Mesendoderm (in vitro differentiated cells): Measurements from ENCODE around the gene TRAPPC10.

Experiments
- DNase-seq: peaks from one replicate; pipeline ENCODE4 v3.0.0; 2013
- H2AK5ac ChIP-seq: 2 replicates; pipeline ENCODE4 v1.6.1; 2013; ENCODE audit warnings: low read length, inconsistent platforms
- H2BK120ac ChIP-seq: 2 replicates; pipeline ENCODE4 v1.6.1; 2013; ENCODE audit warnings: low read depth, mild to moderate bottlenecking, low read length, moderate library complexity, mixed read lengths
- H2BK15ac ChIP-seq: replicated peaks from 2 replicates; pipeline ENCODE4 v1.6.1; 2013; ENCODE audit warnings: low read depth, mild to moderate bottlenecking, moderate library complexity
- H2BK5ac ChIP-seq: 2 replicates; pipeline ENCODE4 v1.6.1; 2013; ENCODE audit warnings: low read length, inconsistent platforms
- H3K18ac ChIP-seq: 2 replicates; pipeline ENCODE4 v1.6.1; 2013; ENCODE audit warnings: mild to moderate bottlenecking, low read length, mixed read lengths
- H3K23ac ChIP-seq: one replicate; pipeline ENCODE4 v1.6.1; 2013; ENCODE audit warnings: low read length
- H3K27ac ChIP-seq: 2 replicates; pipeline ENCODE4 v1.5.1; 2013; ENCODE audit warnings: low read depth, mild to moderate bottlenecking, inconsistent platforms, low read length, moderate library complexity
- H3K27me3 ChIP-seq: 2 replicates; pipeline ENCODE4 v1.6.1; 2013; ENCODE audit warnings: low read length, control low read depth, mild to moderate bottlenecking, inconsistent platforms; ENCODE audit not compliant: insufficient read depth, poor library complexity
- H3K36me3 ChIP-seq: 2 replicates; pipeline ENCODE4 v1.6.1; 2013; ENCODE audit warnings: low read length, inconsistent platforms; ENCODE audit not compliant: control insufficient read depth, insufficient read depth
- H3K4ac ChIP-seq: one replicate; pipeline ENCODE4 v1.6.1; 2013; ENCODE audit warnings: low read depth, mild to moderate bottlenecking, low read length, moderate library complexity
- H3K4me1 ChIP-seq: 2 replicates; pipeline ENCODE4 v1.6.1; 2013; ENCODE audit warnings: low read depth, low read length, inconsistent platforms; ENCODE audit not compliant: control insufficient read depth
- H3K4me2 ChIP-seq: 2 replicates; pipeline ENCODE4 v1.6.1; 2013; ENCODE audit warnings: low read length
- H3K4me3 ChIP-seq: 2 replicates; pipeline ENCODE4 v1.5.1; 2013; ENCODE audit warnings: mild to moderate bottlenecking, low read length
- H3K56ac ChIP-seq: one replicate; pipeline ENCODE4 v1.6.1; 2013; ENCODE audit warnings: low read length
- H3K79me1 ChIP-seq: 2 replicates; pipeline ENCODE4 v1.6.1; 2013; ENCODE audit warnings: low read length, inconsistent platforms
- H3K79me2 ChIP-seq: 2 replicates; pipeline ENCODE4 v1.6.1; 2013; ENCODE audit warnings: mild to moderate bottlenecking, low read length; ENCODE audit not compliant: control insufficient read depth, insufficient read depth
- H3K9ac ChIP-seq: 2 replicates; pipeline ENCODE4 v1.6.1; 2013; ENCODE audit warnings: low read length, inconsistent platforms
- H4K5ac ChIP-seq: one replicate; pipeline ENCODE4 v1.6.1; 2013; ENCODE audit warnings: low read length
- H4K8ac ChIP-seq: one replicate; pipeline ENCODE4 v1.6.1; 2013; ENCODE audit warnings: low read depth, mild to moderate bottlenecking, control low read depth, low read length, moderate library complexity
- WGBS: extraction: QIAGEN DNeasy Blood & Tissue Kit; methylation state at CpG from one replicate; pipeline ENCODE4 v1.1.7; 2013; ENCODE audit warnings: low lambda C conversion rate, missing lambda C conversion rate; ENCODE audit not compliant: insufficient coverage; ENCODE audit errors: extremely low coverage; 5-methylcytosine and 5-hydroxymethylcytosine counted together

The TRAPPC10 gene

GRCh38 chr21:44035244-44035643, 23.1 kb downstream of the TRAPPC10 start:
- Histone ChIP-seq H2BK15ac (no peak overlapping the region), H3K9ac (no peak overlapping the region), H3K36me3 (peaks cover 7% of the 10 kb centered on the region), H3K56ac (no peak overlapping the region), H3K79me2 (peaks cover 11% of the 10 kb centered on the region), H2AK5ac (no peak overlapping the region), H2BK5ac (no peak overlapping the region), H4K5ac (no peak overlapping the region), H2BK120ac (no peak overlapping the region), H3K27me3 (no peaks in the 10 kb centered on the region), H4K8ac (no peak overlapping the region), H3K4me2 (no peak overlapping the region), H3K4ac (no peak overlapping the region), H3K4me1 (no peaks in the 10 kb centered on the region), H3K23ac (no peak overlapping the region), H3K4me3 (no peak overlapping the region), H3K18ac (no peak overlapping the region), H3K79me1 (peaks cover 12% of the 10 kb centered on the region), H3K27ac (no peak overlapping the region)
- no CpG with 5 or more reads among the region's 4 CpGs for WGBS
- DNase-seq: no peak

- H3K9ac ChIP-seq: no peak overlapping the region
- no peak overlapping the region for H4K8ac ChIP-seq
- H3K23ac ChIP-seq: no peak overlapping the region
- H3K79me1 ChIP-seq: peaks cover 1% of the 10 kb centered on the region
- H2BK15ac ChIP-seq: no peak overlapping the region
- H3K4ac ChIP-seq: no peak overlapping the region
- no peak overlapping the region for H3K56ac ChIP-seq
- H3K4me1 ChIP-seq: no peaks in the 10 kb centered on the region
- no peaks in the 10 kb centered on the region for H3K27me3 ChIP-seq
- H4K5ac ChIP-seq: no peak overlapping the region
- peaks cover 2% of the 10 kb centered on the region for H3K79me2 ChIP-seq
- H3K36me3 ChIP-seq: peaks cover 7% of the 10 kb centered on the region
- H3K18ac ChIP-seq: no peak overlapping the region
- no peak overlapping the region for H3K4me3 ChIP-seq
- WGBS: no CpG with 5 or more reads among the region's 14 CpGs
- H2BK120ac ChIP-seq: no peak overlapping the region
- no peak overlapping the region for H3K27ac ChIP-seq
- no peak for DNase-seq
- no peak overlapping the region for H2AK5ac ChIP-seq
- no peak overlapping the region for H3K4me2 ChIP-seq
- H2BK5ac ChIP-seq: no peak overlapping the region
Observed at GRCh38 chr21:44038063-44038462, 26.0 kb downstream of the TRAPPC10 start.

GRCh38 chr21:44039828-44040227, 27.7 kb downstream of the TRAPPC10 start:
- Histone ChIP-seq H2BK5ac (no peak overlapping the region), H3K4me1 (no peaks in the 10 kb centered on the region), H3K4ac (no peak overlapping the region), H3K56ac (no peak overlapping the region), H3K27me3 (no peaks in the 10 kb centered on the region), H3K36me3 (peaks cover 10% of the 10 kb centered on the region), H4K5ac (no peak overlapping the region), H3K23ac (no peak overlapping the region), H3K9ac (no peak overlapping the region), H2AK5ac (no peak overlapping the region), H3K27ac (no peak overlapping the region), H3K18ac (no peak overlapping the region), H3K4me3 (no peak overlapping the region), H4K8ac (no peak overlapping the region), H3K79me1 (peaks cover 6% of the 10 kb centered on the region), H3K79me2 (peaks cover 6% of the 10 kb centered on the region), H2BK15ac (no peak overlapping the region), H2BK120ac (no peak overlapping the region), H3K4me2 (no peak overlapping the region)
- DNase-seq: no peak
- no CpG with 5 or more reads among the region's 5 CpGs for WGBS

- no peak overlapping the region for H3K18ac ChIP-seq
- DNase-seq: peak; percentile 14
- H2BK5ac ChIP-seq: no peak overlapping the region
Observed at GRCh38 chr21:44043613-44044012, 31.5 kb downstream of the TRAPPC10 start.

GRCh38 chr21:44046734-44047133, 34.6 kb downstream of the TRAPPC10 start:
- Histone ChIP-seq H3K23ac (no peak overlapping the region), H3K27ac (no peak overlapping the region), H3K79me1 (peaks cover 21% of the 10 kb centered on the region), H2BK15ac (no peak overlapping the region), H3K79me2 (peaks cover 12% of the 10 kb centered on the region), H3K56ac (no peak overlapping the region), H3K4me1 (no peaks in the 10 kb centered on the region), H3K4me2 (no peak overlapping the region), H3K18ac (no peak overlapping the region), H3K36me3 (peaks cover 2% of the 10 kb centered on the region), H3K9ac (no peak overlapping the region), H3K4ac (no peak overlapping the region), H3K4me3 (no peak overlapping the region), H3K27me3 (no peaks in the 10 kb centered on the region), H4K5ac (no peak overlapping the region), H2AK5ac (no peak overlapping the region), H2BK120ac (no peak overlapping the region), H2BK5ac (no peak overlapping the region), H4K8ac (no peak overlapping the region)
- WGBS: no CpG with 5 or more reads among the region's 18 CpGs
- no peak for DNase-seq

More at GRCh38 chr21:44043613-44044012, 31.5 kb downstream of the TRAPPC10 start:
- Histone ChIP-seq H3K36me3 (peaks cover 3% of the 10 kb centered on the region), H2AK5ac (no peak overlapping the region), H3K4me1 (no peaks in the 10 kb centered on the region), H4K8ac (no peak overlapping the region), H3K23ac (no peak overlapping the region), H2BK120ac (no peak overlapping the region), H3K4me3 (no peak overlapping the region), H3K27me3 (no peaks in the 10 kb centered on the region), H2BK15ac (no peak overlapping the region), H3K79me1 (peaks cover 8% of the 10 kb centered on the region), H3K9ac (no peak overlapping the region), H3K27ac (no peak overlapping the region), H3K4me2 (no peak overlapping the region), H3K56ac (no peak overlapping the region), H3K79me2 (peaks cover 9% of the 10 kb centered on the region), H3K4ac (no peak overlapping the region), H4K5ac (no peak overlapping the region)
- WGBS: no CpG with 5 or more reads among the region's 6 CpGs

GRCh38 chr21:44047996-44048560, 36.0 kb downstream of the TRAPPC10 start:
- H3K23ac ChIP-seq: no peak overlapping the region
- no peak overlapping the region for H4K8ac ChIP-seq
- H3K79me2 ChIP-seq: peaks cover 12% of the 10 kb centered on the region
- no peak overlapping the region for H3K56ac ChIP-seq
- no peak overlapping the region for H3K4ac ChIP-seq
- H3K27me3 ChIP-seq: no peaks in the 10 kb centered on the region
- no peak overlapping the region for H4K5ac ChIP-seq
- no peaks in the 10 kb centered on the region for H3K4me1 ChIP-seq
- H3K18ac ChIP-seq: no peak overlapping the region
- H2BK5ac ChIP-seq: no peak overlapping the region
- H3K79me1 ChIP-seq: peaks cover 25% of the 10 kb centered on the region
- H2BK120ac ChIP-seq: no peak overlapping the region
- no peak overlapping the region for H3K4me2 ChIP-seq
- no CpG with 5 or more reads among the region's 7 CpGs for WGBS
- peaks cover 2% of the 10 kb centered on the region for H3K36me3 ChIP-seq
- no peak overlapping the region for H3K4me3 ChIP-seq
- no peak overlapping the region for H2AK5ac ChIP-seq
- no peak overlapping the region for H3K27ac ChIP-seq
- no peak overlapping the region for H2BK15ac ChIP-seq
- DNase-seq: no peak
- H3K9ac ChIP-seq: no peak overlapping the region
